K562 (cell line): Measurements from ENCODE around the gene PGRMC2. TPM values are rescaled to one million over a fixed set of nuclear protein-coding genes. Genes with fewer than 3 reads are reported as not detected.

Experiments used
- ATF3 ChIP-seq, 2 experiments: fragments of 450-650 bp in 1 of 2; sonication (generic) in 1 of 2; formaldehyde crosslinking in 1 of 2; IDR thresholded peaks in 1 of 2; conservative IDR thresholded peaks in 1 of 2; 2 replicates each; pipeline versions ENCODE4 v1.6.1 to v1.8.1; 2016 to 2023; ENCODE audit warnings: mild to moderate bottlenecking in 2 of 2, moderate library complexity in 2 of 2, inconsistent platforms in 1 of 2, missing genetic modification reagents in 1 of 2
- ATF4 ChIP-seq: fragments of 450-650 bp; formaldehyde crosslinking; IDR thresholded peaks from 2 replicates; pipeline ENCODE4 v1.4.0; 2022; ENCODE audit warnings: mild to moderate bottlenecking, moderate library complexity
- CBX3 ChIP-seq, 2 experiments: IDR thresholded peaks; 1 replicate in 1 of 2; 2 replicates in 1 of 2; pipeline ENCODE4 v1.6.1; 2012; ENCODE audit warnings: inconsistent platforms in 2 of 2, low read length in 2 of 2, borderline replicate concordance in 1 of 2, control low read depth in 1 of 2
- CEBPB ChIP-seq: fragments of 450-650 bp; IDR thresholded peaks from 2 replicates; pipeline ENCODE4 v1.6.1; 2016; ENCODE audit warnings: missing genetic modification characterization, missing compliant biosample characterization
- CEBPG ChIP-seq, 3 experiments: fragments of 200-800 bp in 1 of 3; sonication (Bioruptor generic) in 1 of 3; sonication (generic) in 1 of 3; formaldehyde crosslinking in 1 of 3; IDR thresholded peaks in 2 of 3; conservative IDR thresholded peaks in 1 of 3; 2 replicates each; pipeline versions ENCODE4 v1.6.1 to v1.8.0; 2016 to 2022; ENCODE audit warnings: missing compliant biosample characterization in 2 of 3, missing genetic modification characterization in 2 of 3, mild to moderate bottlenecking in 1 of 3, missing genetic modification reagents in 1 of 3
- CHAMP1 ChIP-seq: fragments of 450-650 bp; IDR thresholded peaks from 2 replicates; pipeline ENCODE4 v1.6.1; 2016; ENCODE audit warnings: mild to moderate bottlenecking
- ELK1 ChIP-seq: sonication (generic); formaldehyde crosslinking; IDR thresholded peaks from 2 replicates; pipeline ENCODE4 v1.8.1; 2022; ENCODE audit warnings: missing genetic modification reagents
- FOXA3 ChIP-seq, 2 experiments: fragments of 450-650 bp in 1 of 2; sonication (generic) in 1 of 2; formaldehyde crosslinking; IDR thresholded peaks in 1 of 2; conservative IDR thresholded peaks in 1 of 2; 2 replicates each; pipeline versions ENCODE4 v1.4.0 to v1.8.0; 2020 to 2022; ENCODE audit warnings: mild to moderate bottlenecking in 2 of 2, missing genetic modification reagents in 1 of 2
- GABPA ChIP-seq: fragments of 200-800 bp; sonication (Bioruptor generic); conservative IDR thresholded peaks from 2 replicates; pipeline ENCODE4 v1.6.1; 2016; ENCODE audit warnings: low read depth, missing genetic modification characterization, missing compliant biosample characterization
- LARP7 ChIP-seq: fragments of 450-650 bp; IDR thresholded peaks from 2 replicates; pipeline ENCODE4 v1.6.1; 2016
- MAZ ChIP-seq, 2 experiments: fragments of 450-650 bp in 1 of 2; sonication (generic) in 1 of 2; formaldehyde crosslinking; IDR thresholded peaks in 1 of 2; conservative IDR thresholded peaks in 1 of 2; 2 replicates each; pipeline versions ENCODE4 v1.4.0 to v1.5.0; 2020; ENCODE audit warnings: mild to moderate bottlenecking in 1 of 2, missing genetic modification reagents in 1 of 2
- MCM3 ChIP-seq: fragments of 450-650 bp; IDR thresholded peaks from 2 replicates; pipeline ENCODE4 v1.6.1; 2016
- MCM5 ChIP-seq: fragments of 450-650 bp; IDR thresholded peaks from 2 replicates; pipeline ENCODE4 v1.6.1; 2016; ENCODE audit warnings: low read depth
- RFX5 ChIP-seq: IDR thresholded peaks from 2 replicates; pipeline ENCODE4 v1.6.1; 2011; ENCODE audit warnings: low read depth, mild to moderate bottlenecking, improper control_type of control experiment, low read length
- TRIM24 ChIP-seq, 2 experiments: fragments of 450-650 bp; IDR thresholded peaks; 2 replicates each; pipeline ENCODE4 v1.6.1; 2016
- U2AF2 ChIP-seq: fragments of 200-400 bp; formaldehyde crosslinking; optimal IDR thresholded peaks from 2 replicates; pipeline ENCODE3; 2017; ENCODE audit warnings: low read depth, mild to moderate bottlenecking, low read length
- ZBTB9 ChIP-seq: fragments of 450-650 bp; formaldehyde crosslinking; IDR thresholded peaks from 2 replicates; pipeline ENCODE4 v1.4.0; 2020; ENCODE audit warnings: mild to moderate bottlenecking, moderate library complexity
- ZNF436 ChIP-seq: fragments of 250-450, 450-650 bp; sonication (Bioruptor Pico); formaldehyde crosslinking; IDR thresholded peaks from 2 replicates; pipeline ENCODE4 v1.7.0; 2020; ENCODE audit warnings: mild to moderate bottlenecking
- polyA plus RNA-seq, 8 experiments: library from polyadenylated mRNA; depleted of rRNA in 4 of 8; stranded (reverse) in 5 of 8; unstranded in 3 of 8; fragments of >200 nt; fragmentation: Nextera tagmentation in 2 of 8; fragmentation: Illumina TruSeq in 1 of 8; extraction: Ambion mirVana in 2 of 8; extraction: Trizol in 1 of 8; gene quantifications; 2 replicates each; pipeline versions ENCODE4 v1.2.1 to v1.2.3, GENCODE V29; 2011 to 2014; ENCODE audit warnings: inconsistent platforms in 1 of 8, missing spikeins in 1 of 8
- total RNA-seq, 7 experiments: library from RNA; depleted of rRNA in 6 of 7; stranded (reverse); fragments of >200 nt in 6 of 7; fragmentation: Illumina TruSeq in 2 of 7; extraction: Trizol in 2 of 7; gene quantifications; 2 replicates each; pipeline versions ENCODE4 v1.2.1 to v1.2.3, GENCODE V29; 2011 to 2021; ENCODE audit warnings: low replicate concordance in 1 of 7

PGRMC2 gene
- total and polyA plus RNA-seq, 9 of the 15 experiments (the other 6 are each of a cell fraction or from before 2014, with no cell fraction given) = 12.4 to 81.3 (median 22.7) TPM

- no peak for TF ChIP-seq ELK1 (CRISPR knock-in tag)
- 0 out of 2 replicates have a peak, but pooled peaks have one; percentile 13 for TF ChIP-seq ATF3 (IDR thresholded peaks at IDR 0.05)
- no peak for TF ChIP-seq ATF3 (CRISPR knock-in tag; conservative IDR thresholded peaks at IDR 0.05)
- peak in 1 of 2 experiments; percentile 61; a peak in 1 of 4 replicates for TF ChIP-seq FOXA3 (CRISPR knock-in tag; conservative IDR thresholded peaks at IDR 0.05 in 1 of 2, IDR thresholded peaks at IDR 0.05 in 1 of 2)
- TF ChIP-seq ZBTB9 (CRISPR knock-in tag) = no peak
- peak; percentile 54 to 57; a peak in 3 of 4 replicates for TF ChIP-seq TRIM24 (IDR thresholded peaks at IDR 0.05)
- no peak for TF ChIP-seq U2AF2
- peak in 1 of 2 experiments; percentile 49; a peak in 1 of 4 replicates for TF ChIP-seq MAZ (CRISPR knock-in tag; conservative IDR thresholded peaks at IDR 0.05 in 1 of 2, IDR thresholded peaks at IDR 0.05 in 1 of 2)
- 0 out of 2 replicates have a peak, but pooled peaks have one; percentile 9 for TF ChIP-seq RFX5
- no peak for TF ChIP-seq MCM3
- TF ChIP-seq LARP7 = no peak
- peak; percentile 50; the same call in 1 of the 2 replicates for TF ChIP-seq CHAMP1
- peak; percentile 34 for TF ChIP-seq CEBPG (CRISPR knock-in tag; IDR thresholded peaks at IDR 0.05)
- TF ChIP-seq CEBPG (tag; conservative IDR thresholded peaks at IDR 0.05 in 1 of 2, IDR thresholded peaks at IDR 0.05 in 1 of 2) = peak in 1 of 2 experiments; percentile 45; a peak in 2 of 4 replicates
- TF ChIP-seq CEBPB (tag) = peak; percentile 88
- no peak for TF ChIP-seq MCM5
- no peak for TF ChIP-seq GABPA (tag)
- no peak for TF ChIP-seq ZNF436 (CRISPR knock-in tag)
- no peak for TF ChIP-seq ATF4 (CRISPR knock-in tag)
- 0 out of 3 replicates have a peak, but pooled peaks of 1 of the 2 experiments have one; percentile 23 for TF ChIP-seq CBX3 (IDR thresholded peaks at IDR 0.05; ENCODE audit: borderline replicate concordance in 1 of 2, low read length in 2 of 2)
Observed at GRCh38 chr4:128285085-128285997, 2.3 kb downstream of the PGRMC2 start (continued).
